HG03457 (cell line): ENCODE measurements around the gene TIMP2.
"Not testable (repeated sequence)": the region's sequence is repeated elsewhere in the genome, so short reads cannot be mapped to it uniquely, and the experiment has no call there.

Source experiments
- ATAC-seq: cut with Tn5 transposase; IDR thresholded peaks from one replicate; pipeline ENCODE4 v1.9.1; 2021; ENCODE audit warnings: moderate number of reproducible peaks; ENCODE audit not compliant: unreplicated experiment

Gene TIMP2

GRCh38 chr17:78956254-78956653 lies 31.1 kb upstream of the TIMP2 start:
- ATAC-seq, result no peak

- ATAC-seq, result no peak
Measured at GRCh38 chr17:78954684-78955083, 29.5 kb upstream of the TIMP2 start.

GRCh38 chr17:78953356-78954350 lies 28.5 kb upstream of the TIMP2 start:
- no peak for ATAC-seq

GRCh38 chr17:78952706-78953105 lies 27.5 kb upstream of the TIMP2 start:
- ATAC-seq, result no peak

- no peak for ATAC-seq
Measured at GRCh38 chr17:78951967-78952551, 26.9 kb upstream of the TIMP2 start.

GRCh38 chr17:78950870-78951269 lies 25.7 kb upstream of the TIMP2 start:
- no peak for ATAC-seq

GRCh38 chr17:78947235-78948149 lies 22.3 kb upstream of the TIMP2 start:
- ATAC-seq, result no peak

- no peak for ATAC-seq
Measured at GRCh38 chr17:78946631-78947030, 21.4 kb upstream of the TIMP2 start.

- no peak for ATAC-seq
Measured at GRCh38 chr17:78946131-78946530, 20.9 kb upstream of the TIMP2 start.

- not testable (repeated sequence) for ATAC-seq
Measured at GRCh38 chr17:78945455-78945854, 20.3 kb upstream of the TIMP2 start.

GRCh38 chr17:78944956-78945355 lies 19.8 kb upstream of the TIMP2 start:
- ATAC-seq, result no peak

GRCh38 chr17:78944026-78944425 lies 18.8 kb upstream of the TIMP2 start:
- no peak for ATAC-seq

- no peak for ATAC-seq
Measured at GRCh38 chr17:78940708-78941107, 15.5 kb upstream of the TIMP2 start.

GRCh38 chr17:78940258-78940657 lies 15.1 kb upstream of the TIMP2 start:
- no peak for ATAC-seq

GRCh38 chr17:78939615-78940014 lies 14.4 kb upstream of the TIMP2 start:
- no peak for ATAC-seq

GRCh38 chr17:78937561-78937960 lies 12.4 kb upstream of the TIMP2 start:
- ATAC-seq, result no peak

GRCh38 chr17:78935419-78936323 lies 10.5 kb upstream of the TIMP2 start:
- ATAC-seq, result no peak

GRCh38 chr17:78934681-78935418 lies 9.7 kb upstream of the TIMP2 start:
- no peak for ATAC-seq

- no peak for ATAC-seq
Measured at GRCh38 chr17:78933959-78934568, 8.9 kb upstream of the TIMP2 start.
